ENCODE measurements around the gene TEX52. TPM values are rescaled to one million over a fixed set of nuclear protein-coding genes. Genes with fewer than 3 reads are reported as not detected.

TEX52 gene
- total RNA-seq, 4 donors from 2014 or later: not detected

- Histone ChIP-seq H3K36me3 (peaks cover 0 to 11% (median 0%) of the 10 kb centered on the region in 3 donors), H3K27me3 (no peaks in the 10 kb centered on the region), H3K9me3 (no peaks in the 10 kb centered on the region), H3K4me1 (no peaks in the 10 kb centered on the region), H3K27ac (peak overlapping the region in 2 of 4 donors; percentile 52 to 55), H3K4me3 (no peak overlapping the region)
- DNase-seq (ENCODE audit: low spot score in 2 of 2): no peak
- TF ChIP-seq, protein P1, sequence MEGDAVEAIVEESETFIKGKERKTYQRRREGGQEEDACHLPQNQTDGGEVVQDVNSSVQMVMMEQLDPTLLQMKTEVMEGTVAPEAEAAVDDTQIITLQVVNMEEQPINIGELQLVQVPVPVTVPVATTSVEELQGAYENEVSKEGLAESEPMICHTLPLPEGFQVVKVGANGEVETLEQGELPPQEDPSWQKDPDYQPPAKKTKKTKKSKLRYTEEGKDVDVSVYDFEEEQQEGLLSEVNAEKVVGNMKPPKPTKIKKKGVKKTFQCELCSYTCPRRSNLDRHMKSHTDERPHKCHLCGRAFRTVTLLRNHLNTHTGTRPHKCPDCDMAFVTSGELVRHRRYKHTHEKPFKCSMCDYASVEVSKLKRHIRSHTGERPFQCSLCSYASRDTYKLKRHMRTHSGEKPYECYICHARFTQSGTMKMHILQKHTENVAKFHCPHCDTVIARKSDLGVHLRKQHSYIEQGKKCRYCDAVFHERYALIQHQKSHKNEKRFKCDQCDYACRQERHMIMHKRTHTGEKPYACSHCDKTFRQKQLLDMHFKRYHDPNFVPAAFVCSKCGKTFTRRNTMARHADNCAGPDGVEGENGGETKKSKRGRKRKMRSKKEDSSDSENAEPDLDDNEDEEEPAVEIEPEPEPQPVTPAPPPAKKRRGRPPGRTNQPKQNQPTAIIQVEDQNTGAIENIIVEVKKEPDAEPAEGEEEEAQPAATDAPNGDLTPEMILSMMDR (IDR thresholded peaks at IDR 0.05): no peak
- TF ChIP-seq POLR2A (IDR thresholded peaks at IDR 0.05): no peak
- no peak for TF ChIP-seq EP300 (IDR thresholded peaks at IDR 0.05)
- 46 to 73% methylated on average over 12 of the region's 12 CpGs for WGBS, 2 donors
Observed at GRCh38 chr12:2858944-2859421, 2.1 kb upstream of the TEX52 start.

- Histone ChIP-seq H3K4me1 (peaks cover 0 to 5% (median 0%) of the 10 kb centered on the region in 4 donors), H3K27me3 (no peaks in the 10 kb centered on the region), H3K4me3 (no peak overlapping the region), H3K27ac (peak overlapping the region in 2 of 4 donors; percentile 52 to 55), H3K9me3 (no peaks in the 10 kb centered on the region), H3K36me3 (peaks cover 0 to 11% (median 0%) of the 10 kb centered on the region in 3 donors)
- TF ChIP-seq POLR2A (IDR thresholded peaks at IDR 0.05): no peak
- 81 to 97% methylated on average over 2 of the region's 2 CpGs for WGBS, 2 donors
- no peak for DNase-seq (ENCODE audit: low spot score in 2 of 2)
Observed at GRCh38 chr12:2858334-2858733, 1.5 kb upstream of the TEX52 start.

- Histone ChIP-seq H3K36me3 (peaks cover 0 to 8% (median 0%) of the 10 kb centered on the region in 3 donors), H3K27ac (no peak overlapping the region), H3K9me3 (no peaks in the 10 kb centered on the region), H3K4me3 (no peak overlapping the region), H3K27me3 (no peaks in the 10 kb centered on the region), H3K4me1 (peaks cover 0 to 12% (median 0%) of the 10 kb centered on the region in 4 donors)
- 88% methylated on average over 7 of the region's 7 CpGs for WGBS, 2 donors
- no peak for DNase-seq (ENCODE audit: low spot score in 2 of 2)
- TF ChIP-seq POLR2A (IDR thresholded peaks at IDR 0.05) (no peak), EP300 (IDR thresholded peaks at IDR 0.05) (no peak)
- TF ChIP-seq, protein P1 (IDR thresholded peaks at IDR 0.05): no peak
Observed at GRCh38 chr12:2857576-2857975, 737 bp upstream of the TEX52 start.

- TF ChIP-seq EP300 (IDR thresholded peaks at IDR 0.05) (no peak), POLR2A (IDR thresholded peaks at IDR 0.05) (no peak)
- TF ChIP-seq, protein P1 (IDR thresholded peaks at IDR 0.05): no peak
- Histone ChIP-seq H3K9me3 (no peaks in the 10 kb centered on the region), H3K27me3 (no peaks in the 10 kb centered on the region), H3K4me1 (peaks cover 0 to 14% (median 0%) of the 10 kb centered on the region in 4 donors), H3K36me3 (peaks cover 0 to 8% (median 0%) of the 10 kb centered on the region in 3 donors), H3K27ac (no peak overlapping the region), H3K4me3 (no peak overlapping the region)
- 83 to 84% methylated on average over 3 of the region's 3 CpGs for WGBS, 2 donors
- DNase-seq (ENCODE audit: low spot score in 2 of 2): no peak
Observed at GRCh38 chr12:2856051-2856450, 788 bp downstream of the TEX52 start.

GRCh38 chr12:2855546-2855945 lies 1.3 kb downstream of the TEX52 start:
- Histone ChIP-seq H3K4me3 (no peak overlapping the region), H3K27ac (no peak overlapping the region), H3K9me3 (no peaks in the 10 kb centered on the region), H3K36me3 (peaks cover 0 to 8% (median 0%) of the 10 kb centered on the region in 3 donors), H3K4me1 (peaks cover 0 to 14% (median 0%) of the 10 kb centered on the region in 4 donors), H3K27me3 (no peaks in the 10 kb centered on the region)
- WGBS, 2 donors: 86 to 95% methylated on average over 7 of the region's 7 CpGs
- no peak for TF ChIP-seq EP300 (IDR thresholded peaks at IDR 0.05)
- DNase-seq (ENCODE audit: low spot score in 2 of 2): no peak

- Histone ChIP-seq H3K4me1 (peaks cover 0 to 19% (median 0%) of the 10 kb centered on the region in 4 donors), H3K4me3 (no peak overlapping the region), H3K9me3 (no peaks in the 10 kb centered on the region), H3K27me3 (no peaks in the 10 kb centered on the region), H3K27ac (no peak overlapping the region), H3K36me3 (peaks cover 0 to 8% (median 0%) of the 10 kb centered on the region in 3 donors)
- no peak for DNase-seq (ENCODE audit: low spot score in 2 of 2)
- WGBS, 2 donors: 83 to 89% methylated on average over 22 to 25 of the region's 25 CpGs
- TF ChIP-seq EP300 (IDR thresholded peaks at IDR 0.05) (no peak), POLR2A (IDR thresholded peaks at IDR 0.05) (no peak)
- TF ChIP-seq, protein P1 (IDR thresholded peaks at IDR 0.05): no peak
Observed at GRCh38 chr12:2854669-2855453, 2.0 kb downstream of the TEX52 start.

All from tibial nerve (tissue), 4 donors.